MM.1S (cell line): ENCODE results near the gene STRA6.

Source experiments
- DNase-seq: peaks from one replicate; pipeline ENCODE4 v3.0.0-alpha.2; 2015
- H2AFZ ChIP-seq: fragments of 300-600 bp; sonication (generic); 2 replicates; pipeline ENCODE4 v1.6.0; 2016; ENCODE audit warnings: antibody characterized with exemption, low read length
- H3F3A ChIP-seq: fragments of 300-600 bp; sonication (generic); 2 replicates; pipeline ENCODE4 v1.6.1; 2016; ENCODE audit warnings: mild to moderate bottlenecking, antibody characterized with exemption, low read length, moderate library complexity, mixed read lengths; ENCODE audit not compliant: insufficient read depth
- H3K27ac ChIP-seq: fragments of 300-600 bp; sonication (generic); 2 replicates; pipeline ENCODE4 v1.5.1; 2016; ENCODE audit warnings: mild to moderate bottlenecking, low read length
- H3K27me3 ChIP-seq: fragments of 300-600 bp; sonication (generic); replicated peaks from 2 replicates; pipeline ENCODE4 v1.6.0; 2016; ENCODE audit warnings: low read length; ENCODE audit not compliant: insufficient read depth
- H3K36me3 ChIP-seq: fragments of 300-600 bp; sonication (generic); replicated peaks from 2 replicates; pipeline ENCODE4 v1.6.1; 2016; ENCODE audit warnings: mild to moderate bottlenecking, low read length, mixed read lengths; ENCODE audit not compliant: insufficient read depth
- H3K4me1 ChIP-seq: fragments of 300-600 bp; sonication (generic); 2 replicates; pipeline ENCODE4 v1.6.1; 2016; ENCODE audit warnings: low read length, mixed read lengths
- H3K4me2 ChIP-seq: fragments of 300-600 bp; sonication (generic); 2 replicates; pipeline ENCODE4 v1.6.0; 2016; ENCODE audit warnings: low read depth, low read length
- H3K4me3 ChIP-seq: fragments of 300-600 bp; sonication (generic); 2 replicates; pipeline ENCODE4 v1.5.1; 2016; ENCODE audit warnings: low read length, mixed read lengths
- H3K79me2 ChIP-seq: fragments of 300-600 bp; sonication (generic); 2 replicates; pipeline ENCODE4 v1.6.1; 2016; ENCODE audit warnings: mixed run types, low read length, mixed read lengths
- H3K9ac ChIP-seq: fragments of 300-600 bp; sonication (generic); 2 replicates; pipeline ENCODE4 v1.6.1; 2016; ENCODE audit warnings: low read length, mixed read lengths
- H3K9me2 ChIP-seq: fragments of 300-600 bp; sonication (generic); replicated peaks from 2 replicates; pipeline ENCODE4 v1.6.1; 2016; ENCODE audit warnings: mild to moderate bottlenecking, low read length, mixed read lengths; ENCODE audit not compliant: insufficient read depth
- H3K9me3 ChIP-seq: fragments of 300-600 bp; sonication (generic); replicated peaks from 2 replicates; pipeline ENCODE4 v1.6.1; 2016; ENCODE audit warnings: mild to moderate bottlenecking, low read length, mixed read lengths; ENCODE audit not compliant: insufficient read depth
- H4K20me1 ChIP-seq: fragments of 300-600 bp; sonication (generic); 2 replicates; pipeline ENCODE4 v1.6.1; 2016; ENCODE audit warnings: mild to moderate bottlenecking, low read length, moderate library complexity, mixed read lengths; ENCODE audit not compliant: insufficient read depth
- EZH2 ChIP-seq: fragments of 300-600 bp; sonication (generic); optimal IDR thresholded peaks from 2 replicates; pipeline ENCODE3; 2017; ENCODE audit warnings: low read depth, mild to moderate bottlenecking, antibody characterized with exemption, low read length, mixed read lengths
- EZH2phosphoT487 ChIP-seq: fragments of 300-600 bp; sonication (generic); IDR thresholded peaks from 2 replicates; pipeline ENCODE4 v1.6.1; 2018; ENCODE audit warnings: antibody characterized with exemption, low read length
- TF ChIP-seq, protein P1 (sequence below): fragments of 300-600 bp; sonication (generic); IDR thresholded peaks from 2 replicates; pipeline ENCODE4 v1.5.1; 2016; ENCODE audit warnings: antibody characterized with exemption, low read length, mixed read lengths

Gene STRA6

DNA sequence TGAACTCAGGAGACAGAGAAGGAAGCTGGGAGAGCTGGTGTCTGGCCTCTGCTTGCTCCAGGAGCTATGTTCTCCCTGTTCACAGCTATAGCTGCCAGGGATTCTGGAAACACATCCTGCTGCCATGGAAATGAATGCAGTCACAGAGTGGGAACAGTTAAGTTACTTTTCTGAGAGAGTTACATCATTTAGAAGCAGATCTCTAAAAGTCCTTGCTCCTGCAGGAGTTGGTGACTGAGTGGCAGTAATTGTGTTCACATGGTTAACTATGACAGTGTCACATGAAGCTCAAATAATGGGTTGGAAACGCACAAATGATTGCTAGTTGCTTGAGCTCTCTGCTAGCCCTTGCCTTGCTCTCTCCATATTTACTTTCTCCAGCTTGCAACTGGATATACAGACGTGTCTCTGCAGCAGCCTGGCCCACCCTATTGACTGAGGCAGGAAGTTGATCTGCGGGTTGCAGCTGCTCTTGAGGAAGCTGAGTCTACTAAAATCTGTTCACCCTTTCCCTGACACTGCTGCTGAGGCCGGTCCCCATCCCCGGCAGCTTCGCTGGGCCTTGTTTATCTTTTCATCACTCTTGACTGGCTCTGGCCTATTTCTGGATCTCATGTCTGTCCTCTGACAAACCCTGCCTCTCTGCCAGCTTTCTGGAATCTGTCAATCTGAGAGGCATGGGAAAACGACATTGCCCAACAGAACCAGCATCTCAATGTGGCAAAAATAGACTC lies 45.7 kb downstream of the STRA6 start:
- no peak overlapping the region for H3K4me2 ChIP-seq

DNA sequence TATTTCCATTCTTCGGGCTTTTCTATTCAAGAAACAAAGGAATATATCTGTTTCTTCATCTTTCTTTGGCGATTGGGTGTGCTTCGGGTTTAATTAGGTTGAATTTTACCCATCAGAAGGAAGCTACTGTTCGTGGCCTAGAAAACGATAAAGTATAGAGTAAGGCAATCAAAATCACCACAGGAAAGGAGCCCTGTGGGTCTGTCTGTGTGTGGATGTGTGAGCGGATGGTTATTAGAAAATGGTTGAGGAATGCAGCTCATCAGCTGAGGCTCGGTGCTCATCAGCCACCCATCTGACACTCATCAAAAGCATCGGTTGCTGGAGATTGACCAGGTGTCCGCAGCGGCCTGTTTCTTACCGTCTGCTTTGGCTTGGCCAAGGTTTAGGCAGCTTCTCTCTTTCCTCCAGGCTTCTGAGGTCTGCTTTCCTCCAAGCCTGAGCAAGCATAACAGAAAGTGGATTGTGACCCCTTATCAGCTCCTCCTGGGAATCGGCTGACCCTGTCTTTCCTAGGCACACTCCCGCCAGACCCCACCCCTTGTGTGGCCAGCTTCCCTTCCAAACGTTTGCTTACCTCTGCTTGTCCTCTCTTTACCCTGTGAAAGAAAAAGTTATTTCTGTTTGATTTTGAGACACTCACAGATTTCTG lies 46.7 kb downstream of the STRA6 start:
- Histone ChIP-seq H2AFZ (no peak overlapping the region), H3K4me2 (no peak overlapping the region), H3K36me3 (no peaks in the 10 kb centered on the region), H3K79me2 (no peaks in the 10 kb centered on the region), H3K4me1 (peaks cover 11% of the 10 kb centered on the region; the same call in 1 of the 2 replicates), H3K27me3 (no peaks in the 10 kb centered on the region; the same call in 1 of the 2 replicates), H4K20me1 (no peaks in the 10 kb centered on the region), H3K4me3 (no peak overlapping the region), H3K27ac (no peak overlapping the region), H3F3A (no peaks in the 10 kb centered on the region), H3K9ac (no peak overlapping the region), H3K9me2 (no peaks in the 10 kb centered on the region), H3K9me3 (no peaks in the 10 kb centered on the region)
- TF ChIP-seq EZH2 (no peak), EZH2phosphoT487 (no peak)
- TF ChIP-seq, protein P1, sequence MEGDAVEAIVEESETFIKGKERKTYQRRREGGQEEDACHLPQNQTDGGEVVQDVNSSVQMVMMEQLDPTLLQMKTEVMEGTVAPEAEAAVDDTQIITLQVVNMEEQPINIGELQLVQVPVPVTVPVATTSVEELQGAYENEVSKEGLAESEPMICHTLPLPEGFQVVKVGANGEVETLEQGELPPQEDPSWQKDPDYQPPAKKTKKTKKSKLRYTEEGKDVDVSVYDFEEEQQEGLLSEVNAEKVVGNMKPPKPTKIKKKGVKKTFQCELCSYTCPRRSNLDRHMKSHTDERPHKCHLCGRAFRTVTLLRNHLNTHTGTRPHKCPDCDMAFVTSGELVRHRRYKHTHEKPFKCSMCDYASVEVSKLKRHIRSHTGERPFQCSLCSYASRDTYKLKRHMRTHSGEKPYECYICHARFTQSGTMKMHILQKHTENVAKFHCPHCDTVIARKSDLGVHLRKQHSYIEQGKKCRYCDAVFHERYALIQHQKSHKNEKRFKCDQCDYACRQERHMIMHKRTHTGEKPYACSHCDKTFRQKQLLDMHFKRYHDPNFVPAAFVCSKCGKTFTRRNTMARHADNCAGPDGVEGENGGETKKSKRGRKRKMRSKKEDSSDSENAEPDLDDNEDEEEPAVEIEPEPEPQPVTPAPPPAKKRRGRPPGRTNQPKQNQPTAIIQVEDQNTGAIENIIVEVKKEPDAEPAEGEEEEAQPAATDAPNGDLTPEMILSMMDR: no peak
- DNase-seq: no peak

More for the DNA sequence above, 45.7 kb downstream of the STRA6 start:
- Histone ChIP-seq H3K27ac (no peak overlapping the region), H3K9me2 (no peaks in the 10 kb centered on the region), H3K79me2 (no peaks in the 10 kb centered on the region), H4K20me1 (no peaks in the 10 kb centered on the region), H3K27me3 (no peaks in the 10 kb centered on the region; the same call in 1 of the 2 replicates), H2AFZ (no peak overlapping the region), H3K9me3 (no peaks in the 10 kb centered on the region), H3F3A (no peaks in the 10 kb centered on the region), H3K4me3 (no peak overlapping the region), H3K36me3 (no peaks in the 10 kb centered on the region), H3K4me1 (peaks cover 11% of the 10 kb centered on the region; the same call in 1 of the 2 replicates), H3K9ac (no peak overlapping the region)
- TF ChIP-seq, protein P1: no peak
- TF ChIP-seq EZH2 (no peak), EZH2phosphoT487 (no peak)
- no peak for DNase-seq

DNA sequence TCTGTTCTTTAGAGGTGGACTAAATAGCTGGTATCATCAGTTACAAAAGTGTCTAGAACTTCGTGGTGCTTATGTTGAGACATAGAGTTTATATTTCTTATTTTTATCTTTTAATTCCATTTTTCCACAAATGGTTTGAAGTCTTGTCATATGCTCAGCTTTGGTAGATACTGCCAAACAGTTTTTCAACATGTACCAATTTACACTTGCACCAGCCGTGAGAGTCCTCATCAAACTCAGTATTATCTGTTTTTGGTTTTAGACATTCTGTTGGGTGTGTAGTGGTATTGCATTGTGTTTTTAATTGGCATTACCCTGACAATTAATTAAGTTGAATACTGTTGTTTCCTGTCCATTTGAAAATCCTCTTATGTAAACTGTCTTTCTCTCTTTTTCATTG lies 55.5 kb downstream of the STRA6 start:
- no peak overlapping the region for H3K9ac ChIP-seq
- H4K20me1 ChIP-seq: no peaks in the 10 kb centered on the region
- no peak overlapping the region for H3K27ac ChIP-seq
- TF ChIP-seq EZH2phosphoT487: no peak
- no peak overlapping the region for H2AFZ ChIP-seq
- H3K27me3 ChIP-seq: peaks cover 24% of the 10 kb centered on the region; the same call in 1 of the 2 replicates
- no peak overlapping the region for H3K4me2 ChIP-seq
- no peaks in the 10 kb centered on the region for H3K9me3 ChIP-seq
- DNase-seq: no peak
- no peaks in the 10 kb centered on the region for H3K4me1 ChIP-seq
- no peaks in the 10 kb centered on the region for H3K9me2 ChIP-seq
- no peaks in the 10 kb centered on the region for H3K36me3 ChIP-seq
- no peaks in the 10 kb centered on the region for H3F3A ChIP-seq
- H3K4me3 ChIP-seq: no peak overlapping the region
- H3K79me2 ChIP-seq: no peaks in the 10 kb centered on the region
